Osteocyte (in vitro differentiated cells): ENCODE data around the gene PPIL6. TPM values are rescaled to one million over a fixed set of nuclear protein-coding genes. Genes with fewer than 3 reads are reported as not detected.

Experiments used
- DNase-seq: peaks from one replicate; pipeline ENCODE4 v3.0.0; 2021; ENCODE audit warnings: mixed read lengths; ENCODE audit not compliant: unreplicated experiment; ENCODE audit errors: extremely low spot score
- H3K27ac Mint-ChIP-seq: one replicate; pipeline ENCODE4 v1.8.0; 2021; ENCODE audit warnings: mild to moderate bottlenecking, mixed read lengths; ENCODE audit not compliant: unreplicated experiment
- H3K27me3 Mint-ChIP-seq: one replicate; pipeline ENCODE4 v1.8.0; 2021; ENCODE audit warnings: mixed read lengths; ENCODE audit not compliant: unreplicated experiment
- H3K36me3 Mint-ChIP-seq: one replicate; pipeline ENCODE4 v1.8.0; 2021; ENCODE audit warnings: mixed read lengths; ENCODE audit not compliant: unreplicated experiment
- H3K4me1 Mint-ChIP-seq: one replicate; pipeline ENCODE4 v1.8.0; 2021; ENCODE audit warnings: mixed read lengths; ENCODE audit not compliant: unreplicated experiment
- H3K4me3 Mint-ChIP-seq: one replicate; pipeline ENCODE4 v1.8.0; 2021; ENCODE audit warnings: mild to moderate bottlenecking, moderate library complexity, mixed read lengths; ENCODE audit not compliant: unreplicated experiment
- H3K9me3 Mint-ChIP-seq: one replicate; pipeline ENCODE4 v1.8.0; 2021; ENCODE audit warnings: mixed read lengths; ENCODE audit not compliant: unreplicated experiment
- total RNA-seq: library from RNA; stranded (reverse); gene quantifications from 2 replicates; pipeline ENCODE4 v1.2.1, GENCODE V29; 2021
- TF ChIP-seq, protein P1 (sequence below): fragments of 200-600 bp; sonication (generic); IDR thresholded peaks from 2 replicates; pipeline ENCODE4 v1.5.0; 2021; ENCODE audit warnings: antibody characterized with exemption, mild to moderate bottlenecking, moderate library complexity

PPIL6 gene
- total RNA-seq, 1 donor from 2014 or later, result 1.9 TPM

GRCh38 chr6:109383438-109383940, 56.9 kb downstream of the PPIL6 start:
- no peak for DNase-seq
- Mint-ChIP-seq H3K9me3 (no peaks in the 10 kb centered on the region), H3K4me3 (peak overlapping the region; percentile 91), H3K36me3 (no peaks in the 10 kb centered on the region), H3K27ac (peak overlapping the region; percentile 100), H3K4me1 (peaks cover 26% of the 10 kb centered on the region), H3K27me3 (peaks cover 18% of the 10 kb centered on the region)
- TF ChIP-seq, protein P1, sequence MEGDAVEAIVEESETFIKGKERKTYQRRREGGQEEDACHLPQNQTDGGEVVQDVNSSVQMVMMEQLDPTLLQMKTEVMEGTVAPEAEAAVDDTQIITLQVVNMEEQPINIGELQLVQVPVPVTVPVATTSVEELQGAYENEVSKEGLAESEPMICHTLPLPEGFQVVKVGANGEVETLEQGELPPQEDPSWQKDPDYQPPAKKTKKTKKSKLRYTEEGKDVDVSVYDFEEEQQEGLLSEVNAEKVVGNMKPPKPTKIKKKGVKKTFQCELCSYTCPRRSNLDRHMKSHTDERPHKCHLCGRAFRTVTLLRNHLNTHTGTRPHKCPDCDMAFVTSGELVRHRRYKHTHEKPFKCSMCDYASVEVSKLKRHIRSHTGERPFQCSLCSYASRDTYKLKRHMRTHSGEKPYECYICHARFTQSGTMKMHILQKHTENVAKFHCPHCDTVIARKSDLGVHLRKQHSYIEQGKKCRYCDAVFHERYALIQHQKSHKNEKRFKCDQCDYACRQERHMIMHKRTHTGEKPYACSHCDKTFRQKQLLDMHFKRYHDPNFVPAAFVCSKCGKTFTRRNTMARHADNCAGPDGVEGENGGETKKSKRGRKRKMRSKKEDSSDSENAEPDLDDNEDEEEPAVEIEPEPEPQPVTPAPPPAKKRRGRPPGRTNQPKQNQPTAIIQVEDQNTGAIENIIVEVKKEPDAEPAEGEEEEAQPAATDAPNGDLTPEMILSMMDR, result peak; percentile 2

DNA sequence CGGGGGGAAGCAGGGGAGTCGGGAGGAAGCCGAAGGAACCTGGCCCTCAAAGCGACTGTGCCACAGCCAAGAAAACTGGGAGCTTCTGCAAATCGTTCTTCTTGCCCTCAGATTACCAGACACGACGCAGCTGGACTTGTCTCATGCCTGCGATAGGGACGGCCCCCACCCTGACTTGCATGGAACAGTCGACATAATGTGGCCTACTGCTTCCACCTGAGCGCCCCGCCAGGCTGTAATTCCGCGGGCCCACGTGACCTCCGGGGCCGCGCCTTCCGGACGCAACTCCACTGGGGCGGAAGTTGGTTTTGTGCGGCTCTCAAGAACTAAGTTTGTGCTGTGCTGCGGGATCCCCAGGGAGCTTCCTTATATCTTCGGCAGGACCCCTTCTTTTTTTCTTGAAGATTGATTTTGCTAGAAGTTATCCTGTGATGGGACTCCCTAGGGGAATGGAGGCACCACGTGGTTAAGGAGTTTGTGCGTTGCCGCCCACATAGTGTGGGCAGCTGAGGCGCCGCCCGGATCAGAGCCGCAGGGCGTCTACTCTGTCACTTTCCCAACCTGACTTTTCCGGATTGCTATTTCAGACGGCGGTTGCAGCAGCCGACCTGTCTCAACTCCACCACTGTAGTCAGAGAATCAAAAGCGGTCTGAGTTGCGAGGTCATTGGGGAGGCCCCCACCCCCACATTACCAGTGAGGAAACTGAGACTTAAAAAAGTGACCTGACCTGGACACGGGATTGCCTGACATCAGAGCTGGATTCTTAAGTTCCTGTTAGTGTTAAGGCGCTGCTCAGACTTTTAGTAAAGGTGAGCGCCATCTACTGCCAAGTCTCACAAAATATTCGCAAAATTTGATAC, 57.6 kb downstream of the PPIL6 start:
- peak; percentile 96 for DNase-seq
- Mint-ChIP-seq H3K36me3 (peaks cover 4% of the 10 kb centered on the region), H3K9me3 (no peaks in the 10 kb centered on the region), H3K27ac (peak overlapping the region; percentile 100), H3K4me3 (peak overlapping the region; percentile 91), H3K27me3 (peaks cover 12% of the 10 kb centered on the region), H3K4me1 (peaks cover 31% of the 10 kb centered on the region)
- TF ChIP-seq, protein P1, result peak; percentile 75

DNA sequence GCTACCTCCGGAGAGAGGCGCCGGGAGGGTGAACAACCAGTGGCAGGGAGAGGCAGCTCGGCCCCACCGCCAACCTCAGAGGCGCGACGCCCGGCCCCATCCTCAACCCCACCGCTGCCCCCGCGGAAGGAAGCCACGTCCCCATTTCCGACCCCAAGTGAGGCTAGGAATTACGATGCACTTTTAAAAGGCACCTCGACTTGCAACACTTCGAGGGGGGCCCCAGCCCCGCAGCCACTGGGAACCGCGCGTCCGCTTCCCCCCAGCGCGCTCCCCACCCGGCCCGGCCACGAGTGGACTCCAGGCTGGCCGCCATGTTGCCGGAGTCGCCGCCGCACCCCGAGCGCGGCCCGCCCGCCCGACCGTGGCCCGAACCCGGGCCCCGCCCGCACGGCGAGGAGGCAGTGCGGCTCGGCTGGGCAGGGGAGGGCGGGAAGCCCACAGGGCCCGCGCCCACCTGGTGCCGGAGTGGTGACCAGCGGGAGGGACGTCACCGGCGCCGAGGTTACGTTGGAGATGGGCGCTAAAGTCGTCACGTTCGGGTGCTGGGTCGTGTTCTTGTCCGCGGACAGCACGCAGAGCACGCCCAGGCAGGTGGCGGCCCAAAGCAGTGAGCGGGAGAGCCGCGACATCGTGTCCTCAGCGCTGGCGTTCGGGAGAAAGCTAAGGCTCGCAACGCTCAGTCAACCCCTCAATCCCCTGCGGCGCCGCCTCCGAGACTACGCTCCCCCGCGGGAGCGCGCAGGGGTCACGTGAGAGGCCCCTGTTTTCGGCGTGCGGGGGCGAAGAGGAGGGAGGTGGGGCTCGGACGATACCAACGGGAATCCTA, 58.5 kb downstream of the PPIL6 start, which contains the start of gene CD164:
Gene CD164, minus strand, starts transcription at position 721 of the 829 bp plus-strand sequence. Its CDS starts 89 bp downstream, at position 632.
- peak; percentile 96 for DNase-seq
- Mint-ChIP-seq H3K4me3 (peak within 1 kb of the TSS; percentile 91), H3K4me1 (peaks cover 31% of the 10 kb centered on the region), H3K36me3 (peaks cover 13% of the 10 kb centered on the region), H3K27me3 (peaks cover 9% of the 10 kb centered on the region), H3K27ac (peak within 1 kb of the TSS; percentile 100), H3K9me3 (no peaks in the 10 kb centered on the region)
- TF ChIP-seq, protein P1, result no peak

- Mint-ChIP-seq H3K4me1 (peaks cover 31% of the 10 kb centered on the region), H3K36me3 (peaks cover 18% of the 10 kb centered on the region), H3K4me3 (peak overlapping the region; percentile 91), H3K27ac (peak overlapping the region; percentile 91), H3K9me3 (no peaks in the 10 kb centered on the region), H3K27me3 (peaks cover 8% of the 10 kb centered on the region)
- no peak for DNase-seq
- TF ChIP-seq, protein P1, result no peak
Observed at GRCh38 chr6:109381061-109381746, 59.2 kb downstream of the PPIL6 start.
